ENCODE measurements around the gene ESPN. TPM values are rescaled to one million over a fixed set of nuclear protein-coding genes. Genes with fewer than 3 reads are reported as not detected.

The ESPN gene
- total and polyA plus RNA-seq, 10 of the 15 experiments (the other 5 are each of a cell fraction or from before 2014, with no cell fraction given) = 0.18 to 0.71 (median 0.59) TPM; not detected in 7

GRCh38 chr1:6506210-6507036 is 81.8 kb downstream of the ESPN start (continued):
- TF ChIP-seq ZBTB40 (IDR thresholded peaks at IDR 0.05; ENCODE audit: borderline replicate concordance) = no peak
- no peak for TF ChIP-seq ATF3 (IDR thresholded peaks at IDR 0.05; ENCODE audit: borderline replicate concordance, extremely low read depth, low read depth, low read length)

- H3K9me3 ChIP-seq (replicated peaks; ENCODE audit: control insufficient read depth, insufficient read depth, low read length) = no peaks in the 10 kb centered on the region
- ATAC-seq (no peak), FAIRE-seq (no peak), DNase-seq (ENCODE audit: low read depth, low spot score) (no peak)
- no peaks in the 10 kb centered on the region for H3K79me2 ChIP-seq (ENCODE audit: control insufficient read depth, insufficient read depth, low read length)
- SMC1A ChIA-PET (ENCODE audit: uncharacterized antibody, unreplicated experiment) = no interaction called here
- POLR2A ChIA-PET = interaction anchor here (0.5 to 0.6 kb wide), 2 partner anchors 106 to 134 kb away, joined by 3 to 6 read pairs; partner anchors contain the start of gene PHF13
- BruUV-seq (replicated peaks) = no TSS peak
- H3K4me2 ChIP-seq (ENCODE audit: control insufficient read depth, insufficient read depth) = no peak overlapping the region
- no peak overlapping the region for H3K4me3 ChIP-seq
- intact Hi-C loops (cut with micrococcal nuclease; ENCODE audit: unreplicated experiment) = no loop called here
- 29% methylated on average over 7 of the region's 7 CpGs for WGBS (ENCODE audit: insufficient coverage, insufficient replicate concordance, low lambda C conversion rate, missing lambda C conversion rate)
- in situ Hi-C loops (cut with MboI) = no loop called here
- no peak overlapping the region for H3K27ac ChIP-seq (ENCODE audit: control insufficient read depth, insufficient read depth)
- no peak overlapping the region for H2AFZ ChIP-seq (ENCODE audit: control insufficient read depth, low read depth, low read length)
- no peaks in the 10 kb centered on the region; the same call in 1 of the 2 replicates for H4K20me1 ChIP-seq (ENCODE audit: control insufficient read depth, insufficient read depth)
- H3K9ac ChIP-seq (ENCODE audit: control insufficient read depth, insufficient read depth, low read length) = no peak overlapping the region
- H3K4me1 ChIP-seq (ENCODE audit: control insufficient read depth, insufficient read depth, low read length) = no peaks in the 10 kb centered on the region
- H3K27me3 ChIP-seq (replicated peaks in 1 of 2; ENCODE audit: control insufficient read depth in 2 of 2, insufficient read depth in 2 of 2, low read length in 1 of 2) = no peaks in the 10 kb centered on the region; a peak in 1 of 4 replicates
- no peaks in the 10 kb centered on the region for H3K36me3 ChIP-seq (ENCODE audit: control insufficient read depth in 2 of 2, insufficient read depth in 2 of 2, low read length in 1 of 2)
- CTCF ChIA-PET = interaction anchor here (0.6 kb wide), 1 partner anchor 16 kb away, joined by 4 read pairs; no protein-coding TSS in a partner anchor
- RAD21 ChIA-PET (ENCODE audit: unreplicated experiment) = interaction anchor here (0.8 kb wide), 1 partner anchor 12 kb away, joined by 4 read pairs; no protein-coding TSS in a partner anchor
- no peak for TF ChIP-seq DPF2 (IDR thresholded peaks at IDR 0.05)
- no peak for TF ChIP-seq BMI1 (IDR thresholded peaks at IDR 0.05; ENCODE audit: borderline replicate concordance)
- no peak for TF ChIP-seq PAX5 (IDR thresholded peaks at IDR 0.05; ENCODE audit: borderline replicate concordance, low read depth, low read length)
- TF ChIP-seq POLR2AphosphoS2 (IDR thresholded peaks at IDR 0.05; ENCODE audit: low read depth, low read length) = no peak
- TF ChIP-seq IKZF2 (IDR thresholded peaks at IDR 0.05) = no peak
- no peak for TF ChIP-seq CBFB (IDR thresholded peaks at IDR 0.05; ENCODE audit: low read depth)
- no peak for TF ChIP-seq BCL11A (IDR thresholded peaks at IDR 0.05; ENCODE audit: low read depth, low read length)
- no peak for TF ChIP-seq EP300 (IDR thresholded peaks at IDR 0.05; ENCODE audit: borderline replicate concordance in 1 of 2, control insufficient read depth in 1 of 2, low read depth in 2 of 2, low read length in 2 of 2)
- no peak for TF ChIP-seq RFX5 (IDR thresholded peaks at IDR 0.05; ENCODE audit: low read depth, low read length)
- TF ChIP-seq PML (IDR thresholded peaks at IDR 0.05; ENCODE audit: low read length) = no peak
- TF ChIP-seq USF1 (IDR thresholded peaks at IDR 0.05; ENCODE audit: borderline replicate concordance, extremely low read length, insufficient read depth, low read depth, low read length) = no peak
- no peak for TF ChIP-seq ZNF24 (IDR thresholded peaks at IDR 0.05)
- TF ChIP-seq USF2 (IDR thresholded peaks at IDR 0.05; ENCODE audit: borderline replicate concordance, low read depth, low read length) = no peak
These were observed 82.5 kb downstream of the ESPN start for GRCh38 chr1:6507037-6507428.

Measured in GM12878 (cell line).